GM20000 (cell line): ENCODE measurements around the gene GCNT4.

Source experiments
- DNase-seq: peaks from one replicate; pipeline ENCODE4 v3.0.0; 2012; ENCODE audit warnings: low spot score
- TF ChIP-seq, protein P1 (sequence below): IDR thresholded peaks from 2 replicates; pipeline ENCODE4 v1.5.1; 2012; ENCODE audit warnings: mild to moderate bottlenecking, control low read depth; ENCODE audit errors: extremely low read depth, missing control alignments

The GCNT4 gene

DNA sequence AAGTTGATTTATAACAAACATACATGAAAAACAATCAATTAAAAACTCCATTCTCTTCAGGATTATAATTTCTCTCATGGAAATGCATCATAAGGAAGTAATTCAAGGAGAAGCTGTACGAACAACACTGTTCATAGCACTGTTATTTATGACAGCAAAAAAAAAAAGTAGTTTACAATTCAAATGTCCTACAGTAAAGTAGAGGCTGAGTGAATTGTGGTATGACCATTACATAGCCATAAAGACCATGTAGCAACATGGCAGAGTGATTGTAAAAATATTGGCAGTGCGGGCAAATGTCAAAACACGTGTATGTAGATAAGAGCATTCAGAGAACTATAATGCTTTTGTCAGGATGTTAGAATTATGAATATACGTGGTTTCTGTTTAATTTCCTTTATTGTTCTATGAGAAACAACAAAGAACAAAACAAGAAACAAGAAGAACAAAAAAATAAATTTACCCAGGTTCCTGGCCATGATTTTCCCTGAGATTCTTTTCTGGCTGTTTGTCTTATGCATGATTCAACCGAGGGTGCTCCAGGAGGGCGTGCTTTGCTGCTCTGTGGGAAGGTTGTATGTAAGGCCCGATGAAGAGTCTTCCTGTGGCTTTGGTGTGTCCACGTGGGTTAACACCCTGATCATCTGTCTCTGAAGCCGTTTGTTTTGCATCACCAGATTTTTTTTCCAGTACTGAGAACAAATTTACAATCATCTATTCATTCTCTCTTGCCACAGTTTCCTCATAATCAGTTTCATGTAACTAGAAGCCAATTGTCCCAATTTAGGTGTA, 28.8 kb downstream of the GCNT4 start:
- no peak for DNase-seq
- TF ChIP-seq, protein P1, sequence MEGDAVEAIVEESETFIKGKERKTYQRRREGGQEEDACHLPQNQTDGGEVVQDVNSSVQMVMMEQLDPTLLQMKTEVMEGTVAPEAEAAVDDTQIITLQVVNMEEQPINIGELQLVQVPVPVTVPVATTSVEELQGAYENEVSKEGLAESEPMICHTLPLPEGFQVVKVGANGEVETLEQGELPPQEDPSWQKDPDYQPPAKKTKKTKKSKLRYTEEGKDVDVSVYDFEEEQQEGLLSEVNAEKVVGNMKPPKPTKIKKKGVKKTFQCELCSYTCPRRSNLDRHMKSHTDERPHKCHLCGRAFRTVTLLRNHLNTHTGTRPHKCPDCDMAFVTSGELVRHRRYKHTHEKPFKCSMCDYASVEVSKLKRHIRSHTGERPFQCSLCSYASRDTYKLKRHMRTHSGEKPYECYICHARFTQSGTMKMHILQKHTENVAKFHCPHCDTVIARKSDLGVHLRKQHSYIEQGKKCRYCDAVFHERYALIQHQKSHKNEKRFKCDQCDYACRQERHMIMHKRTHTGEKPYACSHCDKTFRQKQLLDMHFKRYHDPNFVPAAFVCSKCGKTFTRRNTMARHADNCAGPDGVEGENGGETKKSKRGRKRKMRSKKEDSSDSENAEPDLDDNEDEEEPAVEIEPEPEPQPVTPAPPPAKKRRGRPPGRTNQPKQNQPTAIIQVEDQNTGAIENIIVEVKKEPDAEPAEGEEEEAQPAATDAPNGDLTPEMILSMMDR = no peak

DNA sequence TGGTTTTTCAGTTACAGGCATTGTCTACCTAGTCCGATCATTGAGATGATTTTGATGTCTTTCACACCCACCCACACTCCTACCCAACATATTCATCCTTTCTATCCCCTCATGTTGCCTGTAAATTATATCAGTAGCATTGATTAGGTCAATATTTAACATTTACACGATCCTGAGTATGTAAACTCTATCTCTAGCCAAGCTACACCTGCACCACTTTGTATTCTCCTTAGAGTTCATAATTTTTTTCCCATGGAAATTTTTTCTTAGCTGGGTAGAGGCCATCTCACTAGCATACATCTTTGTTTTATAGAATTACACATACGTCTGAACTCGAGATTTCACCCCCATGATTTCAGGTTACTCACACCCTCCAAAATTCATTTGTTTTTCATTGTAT, 30.6 kb downstream of the GCNT4 start:
- TF ChIP-seq, protein P1 = no peak
- DNase-seq = no peak

DNA sequence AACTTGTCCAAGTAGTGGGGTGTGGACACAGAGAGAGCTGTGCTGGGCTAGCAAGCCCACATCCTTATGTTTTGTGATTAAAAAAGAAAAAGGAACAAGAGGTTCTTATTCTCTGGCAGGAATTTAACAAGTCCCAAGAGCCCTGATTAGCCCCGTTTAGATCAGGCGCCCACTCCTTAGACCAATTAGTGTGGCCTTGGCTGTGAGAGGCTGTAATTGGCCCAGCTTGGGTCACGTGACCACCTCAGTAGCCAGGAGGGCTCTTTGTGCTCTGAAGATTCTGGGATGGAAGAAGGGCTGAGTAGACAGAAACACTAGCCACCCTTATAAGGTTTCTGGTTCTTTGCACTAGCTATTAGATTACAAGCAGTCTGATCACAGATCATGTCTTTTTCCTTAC, 31.1 kb downstream of the GCNT4 start:
- no peak for DNase-seq
- TF ChIP-seq, protein P1 = no peak

DNA sequence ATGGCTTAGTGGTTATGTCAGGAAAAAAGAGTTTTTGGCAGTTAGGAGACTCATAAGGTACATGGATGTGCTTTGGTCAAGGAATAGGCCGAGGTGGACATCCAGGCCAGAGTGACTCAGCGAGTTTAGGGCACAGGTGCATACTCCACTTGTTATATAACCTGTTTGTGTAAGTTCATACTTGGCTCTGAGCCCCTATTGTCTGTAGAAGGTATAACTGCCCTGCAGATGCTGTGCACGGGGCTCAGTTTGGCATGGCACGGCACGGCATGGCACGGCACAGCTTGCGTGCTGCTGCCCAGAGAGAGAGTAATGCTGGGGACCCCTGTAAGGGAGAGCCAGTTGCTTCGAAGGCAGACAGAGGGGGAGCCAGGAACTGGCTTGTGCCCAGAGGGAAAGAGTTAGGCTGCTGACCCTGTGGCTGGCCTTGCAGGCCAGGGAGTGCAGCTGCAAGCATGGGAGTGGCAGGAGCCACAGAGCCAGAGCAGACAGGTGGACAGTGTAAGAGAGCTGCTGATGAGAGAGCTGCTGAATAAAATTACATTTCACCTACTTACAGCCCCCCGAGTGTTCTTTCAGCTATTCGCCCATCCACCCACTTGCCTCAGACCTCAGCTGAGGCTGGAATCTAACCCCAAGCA, 32.2 kb downstream of the GCNT4 start:
- DNase-seq = no peak
- TF ChIP-seq, protein P1 = no peak

DNA sequence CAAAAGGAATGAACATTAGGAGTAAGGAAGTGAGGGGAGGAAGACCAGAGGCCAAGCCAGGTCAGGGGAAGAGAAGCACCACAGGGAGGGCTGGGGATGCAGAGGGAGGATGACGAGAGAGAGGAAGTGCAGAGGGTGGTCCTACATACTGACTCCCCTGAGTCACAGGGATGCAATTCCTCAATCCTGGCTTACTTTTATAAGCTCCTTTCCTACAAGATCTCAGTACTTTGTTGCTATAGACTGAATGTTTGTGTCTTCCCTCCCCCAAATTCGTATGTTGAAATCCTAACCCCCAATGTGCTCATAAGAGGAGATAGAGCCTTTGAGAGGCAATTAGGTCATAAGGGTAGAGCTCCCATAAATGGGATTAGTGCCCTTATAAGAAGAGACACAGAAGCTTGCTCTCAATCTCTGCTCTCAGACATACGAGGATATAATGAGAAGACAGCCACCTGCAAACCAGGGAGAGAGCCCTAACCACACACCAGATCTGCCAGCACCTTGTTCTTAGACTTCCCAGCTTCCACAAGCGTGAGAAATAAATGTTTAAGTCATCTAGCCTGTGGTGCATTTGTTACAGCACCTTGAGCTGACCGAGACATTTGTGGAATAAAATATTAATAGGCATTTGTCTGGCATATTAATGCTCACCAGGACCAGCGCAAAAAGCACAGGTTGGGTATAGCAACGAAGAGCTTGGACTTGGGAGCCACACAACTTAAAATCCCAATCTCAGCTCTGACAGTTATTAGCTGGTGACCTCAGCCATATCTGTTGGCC, 33.4 kb downstream of the GCNT4 start:
- TF ChIP-seq, protein P1 = no peak
- DNase-seq = no peak

DNA sequence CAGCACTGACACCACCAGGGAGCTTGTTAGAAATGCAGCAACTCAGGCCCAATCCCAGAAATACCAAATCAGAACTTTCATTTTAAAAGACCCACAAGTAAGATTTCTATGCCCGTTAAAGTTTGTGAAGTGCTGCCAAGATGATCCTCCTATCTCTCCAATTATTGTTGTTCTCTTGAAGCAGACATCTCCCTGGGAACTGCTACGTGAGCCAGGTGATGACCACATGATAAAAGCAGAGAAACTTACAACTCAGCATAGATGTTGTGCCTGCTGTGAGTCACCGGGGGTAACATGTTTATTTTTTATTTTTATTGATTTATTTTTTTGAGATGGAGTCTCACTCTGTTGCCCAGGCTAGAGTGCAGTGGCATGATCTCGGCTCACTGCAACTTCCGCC, 34.4 kb downstream of the GCNT4 start:
- no peak for DNase-seq

More for the DNA sequence above, 34.4 kb downstream of the GCNT4 start:
- TF ChIP-seq, protein P1 = no peak
